ENCODE results near the gene SLC25A20.

SLC25A20 gene

GRCh38 chr3:48898383-48899234 lies at the start of gene SLC25A20:
Gene SLC25A20, minus strand, starts transcription at chr3:48898882. Its CDS starts 88 bp downstream, at chr3:48898794.
- H3K4me2 ChIP-seq (ENCODE audit: low read length): peak within 1 kb of the TSS; percentile 89
- no peaks in the 10 kb centered on the region for H3K27me3 ChIP-seq (ENCODE audit: control insufficient read depth, low read length)
- peaks cover 34% of the 10 kb centered on the region for H3K4me1 ChIP-seq (ENCODE audit: control insufficient read depth, low read length)
- H3K27ac ChIP-seq (ENCODE audit: low read depth, low read length): peak within 1 kb of the TSS; percentile 42
- H3K9me3 ChIP-seq (ENCODE audit: control insufficient read depth, insufficient read depth, low read length): no peaks in the 10 kb centered on the region
- H3K9me2 ChIP-seq (replicated peaks; ENCODE audit: control insufficient read depth, low read length): no peaks in the 10 kb centered on the region
- no peaks in the 10 kb centered on the region for H3K36me3 ChIP-seq (ENCODE audit: control insufficient read depth, low read length)
- no peaks in the 10 kb centered on the region for H4K20me1 ChIP-seq (ENCODE audit: control insufficient read depth, insufficient read depth, low read depth, low read length)
- peaks cover 5% of the 10 kb centered on the region; the same call in 1 of the 2 replicates for H3K79me2 ChIP-seq (ENCODE audit: control insufficient read depth, low read length)
- H3F3A ChIP-seq (ENCODE audit: control insufficient read depth, insufficient read depth): peaks cover 6% of the 10 kb centered on the region
- H3K4me3 ChIP-seq (ENCODE audit: low read length): peak within 1 kb of the TSS; percentile 91
- no peak for TF ChIP-seq EZH2phosphoT487 (IDR thresholded peaks at IDR 0.05; ENCODE audit: borderline replicate concordance, low read length)
- TF ChIP-seq CTCF (IDR thresholded peaks at IDR 0.05; ENCODE audit: low read depth, low read length, poor library complexity, severe bottlenecking): no peak

GRCh38 chr3:48945891-48946549 lies 47.3 kb upstream of the SLC25A20 start:
- peaks cover 81% of the 10 kb centered on the region for H3K79me2 ChIP-seq (ENCODE audit: control insufficient read depth, low read length)
- no peak overlapping the region for H3K4me2 ChIP-seq (ENCODE audit: low read length)
- peaks cover 46% of the 10 kb centered on the region for H3K36me3 ChIP-seq (ENCODE audit: control insufficient read depth, low read length)
- no peak overlapping the region for H3K27ac ChIP-seq (ENCODE audit: low read depth, low read length)
- peaks cover 5% of the 10 kb centered on the region for H3F3A ChIP-seq (ENCODE audit: control insufficient read depth, insufficient read depth)
- H3K4me3 ChIP-seq (ENCODE audit: low read length): no peak overlapping the region
- peaks cover 9% of the 10 kb centered on the region for H3K4me1 ChIP-seq (ENCODE audit: control insufficient read depth, low read length)
- no peaks in the 10 kb centered on the region for H3K9me3 ChIP-seq (ENCODE audit: control insufficient read depth, insufficient read depth, low read length)
- no peaks in the 10 kb centered on the region for H3K27me3 ChIP-seq (ENCODE audit: control insufficient read depth, low read length)
- H3K9me2 ChIP-seq (replicated peaks; ENCODE audit: control insufficient read depth, low read length): no peaks in the 10 kb centered on the region
- no peak for TF ChIP-seq CTCF (IDR thresholded peaks at IDR 0.05; ENCODE audit: low read depth, low read length, poor library complexity, severe bottlenecking)
- 0 out of 2 replicates have a peak, but pooled peaks cover 7% of the 10 kb centered on the region for H4K20me1 ChIP-seq (ENCODE audit: control insufficient read depth, insufficient read depth, low read depth, low read length)

- no peak overlapping the region for H3K4me3 ChIP-seq (ENCODE audit: low read length)
- no peaks in the 10 kb centered on the region for H3K27me3 ChIP-seq (ENCODE audit: control insufficient read depth, low read length)
- no peak overlapping the region for H3K4me2 ChIP-seq (ENCODE audit: low read length)
- H3K9me2 ChIP-seq (replicated peaks; ENCODE audit: control insufficient read depth, low read length): no peaks in the 10 kb centered on the region
- H3K4me1 ChIP-seq (ENCODE audit: control insufficient read depth, low read length): peaks cover 9% of the 10 kb centered on the region
- H3K9me3 ChIP-seq (ENCODE audit: control insufficient read depth, insufficient read depth, low read length): no peaks in the 10 kb centered on the region
- H3K79me2 ChIP-seq (ENCODE audit: control insufficient read depth, low read length): peaks cover 78% of the 10 kb centered on the region
- 0 out of 2 replicates have a peak, but pooled peaks cover 7% of the 10 kb centered on the region for H4K20me1 ChIP-seq (ENCODE audit: control insufficient read depth, insufficient read depth, low read depth, low read length)
- H3K27ac ChIP-seq (ENCODE audit: low read depth, low read length): no peak overlapping the region
- H3K36me3 ChIP-seq (ENCODE audit: control insufficient read depth, low read length): peaks cover 45% of the 10 kb centered on the region
- peaks cover 5% of the 10 kb centered on the region for H3F3A ChIP-seq (ENCODE audit: control insufficient read depth, insufficient read depth)
- no peak for TF ChIP-seq CTCF (IDR thresholded peaks at IDR 0.05; ENCODE audit: low read depth, low read length, poor library complexity, severe bottlenecking)
- TF ChIP-seq EZH2phosphoT487 (IDR thresholded peaks at IDR 0.05; ENCODE audit: borderline replicate concordance, low read length): no peak
Measured at GRCh38 chr3:48945432-48945831, 46.8 kb upstream of the SLC25A20 start.
